Measurements from ENCODE around the gene SOX5.

DNA sequence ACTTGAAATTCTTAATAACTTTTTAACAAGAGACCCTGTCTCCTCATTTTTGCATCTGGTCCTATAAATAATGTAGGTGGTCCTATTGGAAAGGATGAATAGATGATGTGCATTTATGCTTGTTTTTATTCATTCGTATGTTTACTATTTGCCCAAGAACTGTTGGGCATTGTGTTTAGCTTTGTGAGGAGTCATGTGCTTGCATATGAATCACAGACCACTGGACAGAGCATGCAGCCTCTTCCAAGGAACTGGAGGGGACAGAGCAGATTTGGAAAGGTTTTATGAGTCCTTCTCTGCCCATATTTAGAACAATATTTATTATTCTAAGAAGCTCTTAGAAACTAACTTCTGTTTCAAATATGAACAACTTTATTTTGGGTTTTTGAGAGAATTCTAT is 414.0 kb downstream of the SOX5 start:
- TF ChIP-seq CTCF (IDR thresholded peaks at IDR 0.05) (no peak), RXRA (IDR thresholded peaks at IDR 0.05; ENCODE audit: borderline replicate concordance, low read depth) (no peak), EP300 (IDR thresholded peaks at IDR 0.05; ENCODE audit: borderline replicate concordance in 1 of 2, low read depth in 1 of 2, low read length in 1 of 2) (no peak), MXI1 (IDR thresholded peaks at IDR 0.05; ENCODE audit: low read depth, low read length) (no peak), EZH2phosphoT487 (IDR thresholded peaks at IDR 0.05; ENCODE audit: borderline replicate concordance, low read depth) (no peak), NRF1 (IDR thresholded peaks at IDR 0.05; ENCODE audit: low read depth, low read length) (no peak), GATA2 (CRISPR knock-in tag; IDR thresholded peaks at IDR 0.05) (no peak), FOXM1 (IDR thresholded peaks at IDR 0.05; ENCODE audit: low read depth) (no peak), RFX5 (IDR thresholded peaks at IDR 0.05; ENCODE audit: low read length) (no peak), CHD2 (IDR thresholded peaks at IDR 0.05; ENCODE audit: low read length, partially characterized antibody) (no peak)
- TF ChIP-seq, protein P1, sequence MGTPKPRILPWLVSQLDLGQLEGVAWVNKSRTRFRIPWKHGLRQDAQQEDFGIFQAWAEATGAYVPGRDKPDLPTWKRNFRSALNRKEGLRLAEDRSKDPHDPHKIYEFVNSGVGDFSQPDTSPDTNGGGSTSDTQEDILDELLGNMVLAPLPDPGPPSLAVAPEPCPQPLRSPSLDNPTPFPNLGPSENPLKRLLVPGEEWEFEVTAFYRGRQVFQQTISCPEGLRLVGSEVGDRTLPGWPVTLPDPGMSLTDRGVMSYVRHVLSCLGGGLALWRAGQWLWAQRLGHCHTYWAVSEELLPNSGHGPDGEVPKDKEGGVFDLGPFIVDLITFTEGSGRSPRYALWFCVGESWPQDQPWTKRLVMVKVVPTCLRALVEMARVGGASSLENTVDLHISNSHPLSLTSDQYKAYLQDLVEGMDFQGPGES (IDR thresholded peaks at IDR 0.05; ENCODE audit: low read depth, low read length): no peak
- TF ChIP-seq, protein P2, sequence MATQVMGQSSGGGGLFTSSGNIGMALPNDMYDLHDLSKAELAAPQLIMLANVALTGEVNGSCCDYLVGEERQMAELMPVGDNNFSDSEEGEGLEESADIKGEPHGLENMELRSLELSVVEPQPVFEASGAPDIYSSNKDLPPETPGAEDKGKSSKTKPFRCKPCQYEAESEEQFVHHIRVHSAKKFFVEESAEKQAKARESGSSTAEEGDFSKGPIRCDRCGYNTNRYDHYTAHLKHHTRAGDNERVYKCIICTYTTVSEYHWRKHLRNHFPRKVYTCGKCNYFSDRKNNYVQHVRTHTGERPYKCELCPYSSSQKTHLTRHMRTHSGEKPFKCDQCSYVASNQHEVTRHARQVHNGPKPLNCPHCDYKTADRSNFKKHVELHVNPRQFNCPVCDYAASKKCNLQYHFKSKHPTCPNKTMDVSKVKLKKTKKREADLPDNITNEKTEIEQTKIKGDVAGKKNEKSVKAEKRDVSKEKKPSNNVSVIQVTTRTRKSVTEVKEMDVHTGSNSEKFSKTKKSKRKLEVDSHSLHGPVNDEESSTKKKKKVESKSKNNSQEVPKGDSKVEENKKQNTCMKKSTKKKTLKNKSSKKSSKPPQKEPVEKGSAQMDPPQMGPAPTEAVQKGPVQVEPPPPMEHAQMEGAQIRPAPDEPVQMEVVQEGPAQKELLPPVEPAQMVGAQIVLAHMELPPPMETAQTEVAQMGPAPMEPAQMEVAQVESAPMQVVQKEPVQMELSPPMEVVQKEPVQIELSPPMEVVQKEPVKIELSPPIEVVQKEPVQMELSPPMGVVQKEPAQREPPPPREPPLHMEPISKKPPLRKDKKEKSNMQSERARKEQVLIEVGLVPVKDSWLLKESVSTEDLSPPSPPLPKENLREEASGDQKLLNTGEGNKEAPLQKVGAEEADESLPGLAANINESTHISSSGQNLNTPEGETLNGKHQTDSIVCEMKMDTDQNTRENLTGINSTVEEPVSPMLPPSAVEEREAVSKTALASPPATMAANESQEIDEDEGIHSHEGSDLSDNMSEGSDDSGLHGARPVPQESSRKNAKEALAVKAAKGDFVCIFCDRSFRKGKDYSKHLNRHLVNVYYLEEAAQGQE (IDR thresholded peaks at IDR 0.05; ENCODE audit: low read depth, low read length): no peak

Data from SK-N-SH (cell line).